IMR-90 (cell line): ENCODE data around the gene PRSS38. TPM values are rescaled to one million over a fixed set of nuclear protein-coding genes. Genes with fewer than 3 reads are reported as not detected.

ENCODE experiments used
- ATAC-seq: fragments of 200-7000 bp; cut with Tn5 transposase; 2 replicates; pipeline ENCODE4 v1.9.1; 2020; ENCODE audit warnings: low read depth, mild to moderate bottlenecking, moderate library complexity
- BruUV-seq: library from RNA; stranded (reverse); fragments of 400-500 nt; replicated peaks from 2 replicates; lab custom pipeline; 2021; lab: Mats Ljungman, UMichigan
- CTCF ChIA-PET: fragments of 300-600 bp; formaldehyde crosslinking; extraction: SDS; loops from one replicate; lab custom pipeline; 2021; ENCODE audit warnings: antibody characterized with exemption; lab: Yijun Ruan, JAX
- POLR2A ChIA-PET: fragments of 300-600 bp; sonication (Branson Sonifier 250); formaldehyde crosslinking; loops from one replicate; lab custom pipeline; 2022; ENCODE audit warnings: antibody characterized with exemption; ENCODE audit not compliant: unreplicated experiment; lab: Charles Lee
- DNase-seq: peaks from one replicate; pipeline ENCODE4 v3.0.0; 2013
- H2AFZ ChIP-seq: replicated peaks from 2 replicates; pipeline ENCODE3; 2013; ENCODE audit warnings: low read length, mild to moderate bottlenecking; ENCODE audit not compliant: poor library complexity
- H2AK5ac ChIP-seq: 2 replicates; pipeline ENCODE4 v1.6.1; 2013; ENCODE audit warnings: low read depth, low read length, inconsistent platforms
- H2AK9ac ChIP-seq: replicated peaks from 2 replicates; pipeline ENCODE3; 2013; ENCODE audit warnings: mild to moderate bottlenecking, low read depth, low read length, moderate library complexity; ENCODE audit not compliant: poor library complexity
- H2BK120ac ChIP-seq: 2 replicates; pipeline ENCODE4 v1.6.1; 2013; ENCODE audit warnings: low read depth, low read length, inconsistent platforms
- H2BK15ac ChIP-seq: 3 replicates; pipeline ENCODE4 v1.6.1; 2013; ENCODE audit warnings: low read depth, low read length, inconsistent platforms
- H2BK20ac ChIP-seq: 2 replicates; pipeline ENCODE4 v1.6.1; 2013; ENCODE audit warnings: low read depth, mild to moderate bottlenecking, inconsistent platforms, low read length, moderate library complexity
- H2BK5ac ChIP-seq: 2 replicates; pipeline ENCODE4 v1.6.1; 2013; ENCODE audit warnings: mild to moderate bottlenecking, low read depth, low read length, inconsistent platforms; ENCODE audit not compliant: poor library complexity, severe bottlenecking
- H3K14ac ChIP-seq: replicated peaks from 2 replicates; pipeline ENCODE4 v1.6.1; 2013; ENCODE audit warnings: low read depth, low read length, inconsistent platforms
- H3K18ac ChIP-seq: 2 replicates; pipeline ENCODE4 v1.6.1; 2013; ENCODE audit warnings: low read depth, low read length, control low read depth
- H3K23ac ChIP-seq: 2 replicates; pipeline ENCODE4 v1.6.1; 2013; ENCODE audit warnings: low read depth, low read length, inconsistent platforms
- H3K27ac ChIP-seq: 2 replicates; pipeline ENCODE4 v1.5.1; 2013; ENCODE audit warnings: mild to moderate bottlenecking, control low read depth, low read length; ENCODE audit not compliant: insufficient read depth
- H3K27me3 ChIP-seq: 2 replicates; pipeline ENCODE4 v1.6.1; 2013; ENCODE audit warnings: low read length; ENCODE audit not compliant: control insufficient read depth, insufficient read depth
- H3K36me3 ChIP-seq: 2 replicates; pipeline ENCODE4 v1.6.1; 2013; ENCODE audit warnings: low read length, mixed read lengths; ENCODE audit not compliant: control insufficient read depth, insufficient read depth
- H3K4ac ChIP-seq: 2 replicates; pipeline ENCODE4 v1.6.1; 2013; ENCODE audit warnings: low read depth, low read length, inconsistent platforms
- H3K4me1 ChIP-seq: 2 replicates; pipeline ENCODE4 v1.6.1; 2013; ENCODE audit warnings: low read length, mixed read lengths; ENCODE audit not compliant: control insufficient read depth, insufficient read depth
- H3K4me2 ChIP-seq: 2 replicates; pipeline ENCODE4 v1.6.1; 2013; ENCODE audit warnings: low read depth, mild to moderate bottlenecking, control low read depth, low read length, moderate library complexity
- H3K4me3 ChIP-seq: 2 replicates; pipeline ENCODE4 v1.5.1; 2013; ENCODE audit warnings: low read depth, mild to moderate bottlenecking, control low read depth, low read length, moderate library complexity; ENCODE audit not compliant: insufficient read depth
- H3K56ac ChIP-seq: 2 replicates; pipeline ENCODE4 v1.6.1; 2013; ENCODE audit warnings: low read length, inconsistent platforms; ENCODE audit not compliant: insufficient read depth; ENCODE audit errors: extremely low read depth
- H3K79me1 ChIP-seq, 2 experiments: 2 replicates each; pipeline ENCODE4 v1.6.1; 2013; ENCODE audit warnings: low read length in 2 of 2, inconsistent platforms in 1 of 2, low read depth in 1 of 2
- H3K9ac ChIP-seq: 2 replicates; pipeline ENCODE4 v1.6.1; 2013; ENCODE audit warnings: low read depth, low read length, control low read depth
- H3K9me1 ChIP-seq: 2 replicates; pipeline ENCODE4 v1.6.1; 2013; ENCODE audit warnings: low read length, inconsistent platforms; ENCODE audit not compliant: insufficient read depth
- H3K9me3 ChIP-seq: 2 replicates; pipeline ENCODE4 v1.6.1; 2013; ENCODE audit warnings: low read length; ENCODE audit not compliant: control insufficient read depth, insufficient read depth
- H4K20me1 ChIP-seq: 2 replicates; pipeline ENCODE4 v1.6.1; 2013; ENCODE audit warnings: low read length, inconsistent platforms; ENCODE audit not compliant: insufficient read depth
- H4K5ac ChIP-seq: 2 replicates; pipeline ENCODE4 v1.6.1; 2013; ENCODE audit warnings: mild to moderate bottlenecking, low read depth, low read length, control low read depth
- H4K8ac ChIP-seq, 2 experiments: 2 replicates each; pipeline ENCODE4 v1.6.1; 2013; ENCODE audit warnings: low read depth in 2 of 2, low read length in 2 of 2, control low read depth in 1 of 2, inconsistent platforms in 1 of 2
- H4K91ac ChIP-seq: 2 replicates; pipeline ENCODE4 v1.6.1; 2013; ENCODE audit warnings: low read depth, low read length, inconsistent platforms; ENCODE audit not compliant: insufficient read depth
- BHLHE40 ChIP-seq: fragments of 150-350 bp; IDR thresholded peaks from 2 replicates; pipeline ENCODE4 v1.6.1; 2016; ENCODE audit warnings: mild to moderate bottlenecking, low read depth, low read length
- CEBPB ChIP-seq: IDR thresholded peaks from 2 replicates; pipeline ENCODE4 v1.6.1; 2012; ENCODE audit warnings: low read depth, low read length, improper control_type of control experiment
- CHD1 ChIP-seq: IDR thresholded peaks from 2 replicates; pipeline ENCODE4 v1.6.1; 2012; ENCODE audit warnings: low read depth, low read length, improper control_type of control experiment
- ELK1 ChIP-seq: fragments of 150-350 bp; IDR thresholded peaks from 2 replicates; pipeline ENCODE4 v1.6.1; 2016; ENCODE audit warnings: low read depth, mild to moderate bottlenecking, low read length, moderate library complexity, borderline replicate concordance
- FOS ChIP-seq: fragments of 150-350 bp; IDR thresholded peaks from 2 replicates; pipeline ENCODE4 v1.6.1; 2016; ENCODE audit warnings: low read depth, low read length
- MAFK ChIP-seq: IDR thresholded peaks from 2 replicates; pipeline ENCODE4 v1.6.1; 2012; ENCODE audit warnings: low read depth, low read length, improper control_type of control experiment
- MAZ ChIP-seq: IDR thresholded peaks from 2 replicates; pipeline ENCODE4 v1.6.1; 2012; ENCODE audit warnings: low read depth, mild to moderate bottlenecking, low read length, improper control_type of control experiment, moderate library complexity, borderline replicate concordance
- MXI1 ChIP-seq: IDR thresholded peaks from 2 replicates; pipeline ENCODE4 v1.6.1; 2012; ENCODE audit warnings: low read depth, mild to moderate bottlenecking, low read length, moderate library complexity, borderline replicate concordance
- NFE2L2 ChIP-seq: fragments of 150-350 bp; IDR thresholded peaks from 2 replicates; pipeline ENCODE4 v1.6.1; 2016; ENCODE audit warnings: low read depth, mild to moderate bottlenecking, low read length
- POLR2A ChIP-seq: IDR thresholded peaks from 2 replicates; pipeline ENCODE4 v1.6.1; 2012; ENCODE audit warnings: mild to moderate bottlenecking, low read depth, low read length
- RAD21 ChIP-seq: IDR thresholded peaks from 2 replicates; pipeline ENCODE4 v1.6.1; 2012; ENCODE audit warnings: low read length, improper control_type of control experiment
- RCOR1 ChIP-seq: IDR thresholded peaks from 2 replicates; pipeline ENCODE4 v1.6.1; 2012; ENCODE audit warnings: mild to moderate bottlenecking, low read length, improper control_type of control experiment; ENCODE audit not compliant: insufficient replicate concordance
- RFX5 ChIP-seq: IDR thresholded peaks from 2 replicates; pipeline ENCODE4 v1.8.0; 2012; ENCODE audit warnings: low read depth, mild to moderate bottlenecking, low read length, moderate library complexity
- SMC3 ChIP-seq: fragments of 150-350 bp; IDR thresholded peaks from 2 replicates; pipeline ENCODE4 v1.6.1; 2016; ENCODE audit warnings: low read depth, mild to moderate bottlenecking, antibody characterized with exemption, low read length, moderate library complexity
- WGBS, 2 experiments: methylation state at CpG; one replicate each; pipeline versions ENCODE4 v1.1.5 to v1.1.7; 2013; ENCODE audit warnings: missing lambda C conversion rate in 2 of 2; ENCODE audit not compliant: insufficient read length in 1 of 2; ENCODE audit errors: extremely low coverage in 2 of 2; 5-methylcytosine and 5-hydroxymethylcytosine counted together
- dilution Hi-C: fragments of 300-500 bp; cut with HindIII; formaldehyde crosslinking; loops from one replicate; pipeline ENCODE4 v1.14.3; 2018; ENCODE audit warnings: low sequenced_read_pairs; ENCODE audit not compliant: unreplicated experiment
- in situ Hi-C: fragments of 300-500 bp; cut with MboI; formaldehyde crosslinking; loops from 3 replicates; pipeline ENCODE4 v1.14.3; 2019; ENCODE audit warnings: low sequenced_read_pairs, inconsistent platforms, mixed read lengths
- intact Hi-C: fragments of 100-400 bp; cut with micrococcal nuclease; formaldehyde crosslinking; loops from 2 replicates; pipeline ENCODE4 v1.10.0; 2022
- polyA plus RNA-seq, 3 experiments: library from polyadenylated mRNA; depleted of rRNA; stranded (reverse); fragments of >200 nt; gene quantifications; 2 replicates each; pipeline ENCODE4 v1.2.3, GENCODE V29; 2012; ENCODE audit warnings: low replicate concordance in 1 of 3
- total RNA-seq: library from RNA; depleted of rRNA; stranded (reverse); fragments of >200 nt; gene quantifications from 2 replicates; pipeline ENCODE4 v1.2.3, GENCODE V29; 2012
- TF ChIP-seq, protein P1 (sequence below): fragments of 150-350 bp; IDR thresholded peaks from 2 replicates; pipeline ENCODE4 v1.6.1; 2017; ENCODE audit warnings: mild to moderate bottlenecking, antibody characterized with exemption, low read length, low read depth
- TF ChIP-seq, protein P2 (sequence below): conservative IDR thresholded peaks from 2 replicates; pipeline ENCODE4 v1.5.1; 2012; ENCODE audit warnings: mild to moderate bottlenecking, low read depth, low read length, improper control_type of control experiment

Gene PRSS38
- total and polyA plus RNA-seq, 2 of the 4 experiments (the other 2 are of a cell fraction): not detected

DNA sequence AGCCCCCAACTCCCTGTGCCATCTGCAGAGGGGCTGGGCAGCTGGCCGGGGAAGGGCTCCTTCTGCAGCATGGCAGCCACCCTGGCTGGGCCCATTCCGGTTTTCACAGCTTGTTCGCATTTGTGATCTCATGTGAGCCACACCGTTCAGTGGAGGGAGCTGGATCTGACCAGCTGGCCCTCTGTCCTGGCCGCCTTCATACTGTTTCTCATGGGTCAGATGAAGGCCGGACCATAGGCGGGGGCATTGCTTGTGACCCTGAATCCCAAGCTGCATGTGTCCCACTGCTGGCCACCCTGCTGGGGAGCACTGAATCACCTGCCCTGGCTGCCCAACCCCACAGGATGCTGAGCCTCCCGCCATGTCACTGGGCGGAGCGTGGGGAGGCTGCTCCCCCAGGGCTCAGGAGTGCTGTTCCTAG is 36.4 kb upstream of the PRSS38 start:
- no peak for ATAC-seq
- H3K23ac ChIP-seq: no peak overlapping the region
- no peak overlapping the region for H4K8ac ChIP-seq
- no peak overlapping the region for H3K56ac ChIP-seq
- no peak overlapping the region for H2BK20ac ChIP-seq
- no peak overlapping the region for H4K5ac ChIP-seq
- no peak overlapping the region for H3K4ac ChIP-seq
- no peak overlapping the region for H3K9ac ChIP-seq
- ChIA-PET POLR2A (no interaction called here), CTCF (interaction anchor here (0.6 kb wide), 1 partner anchor 1278 kb away, joined by 4 read pairs; no protein-coding TSS in a partner anchor)
- dilution Hi-C loops (no loop called here), in situ Hi-C loops (no loop called here), intact Hi-C loops (no loop called here)
- H3K18ac ChIP-seq: no peak overlapping the region
- H3K14ac ChIP-seq: no peak overlapping the region
- H3K4me1 ChIP-seq: peaks cover 16% of the 10 kb centered on the region
- H2AK9ac ChIP-seq: no peak overlapping the region
- no peak overlapping the region for H3K4me2 ChIP-seq
- 84% methylated on average over 3 of the region's 10 CpGs; no CpG with 5 or more reads in 1 of the 2 experiments for WGBS, 2 experiments
- no peaks in the 10 kb centered on the region for H3K27me3 ChIP-seq
- H2BK120ac ChIP-seq: no peak overlapping the region
- H2BK15ac ChIP-seq: no peak overlapping the region
- no peak overlapping the region for H2AK5ac ChIP-seq
- H3K9me1 ChIP-seq: peaks cover 21% of the 10 kb centered on the region
- peaks cover 0 to 10% of the 10 kb centered on the region in 2 experiments; a peak in 1 of 4 replicates for H3K79me1 ChIP-seq
- H4K91ac ChIP-seq: no peak overlapping the region
- DNase-seq: no peak
- no peak overlapping the region for H3K4me3 ChIP-seq
- H2AFZ ChIP-seq: no peak overlapping the region
- H2BK5ac ChIP-seq: no peak overlapping the region
- no peak overlapping the region for H3K27ac ChIP-seq
- peaks cover 9% of the 10 kb centered on the region; the same call in 1 of the 2 replicates for H4K20me1 ChIP-seq
- peaks cover 15% of the 10 kb centered on the region for H3K36me3 ChIP-seq
- BruUV-seq: no TSS peak
- TF ChIP-seq BHLHE40: no peak
- TF ChIP-seq MXI1: no peak
- no peak for TF ChIP-seq CHD1
- no peak for TF ChIP-seq POLR2A
- TF ChIP-seq RCOR1: no peak
- no peak for TF ChIP-seq RFX5
- no peak for TF ChIP-seq MAZ
- TF ChIP-seq RAD21: no peak
- TF ChIP-seq, protein P1, sequence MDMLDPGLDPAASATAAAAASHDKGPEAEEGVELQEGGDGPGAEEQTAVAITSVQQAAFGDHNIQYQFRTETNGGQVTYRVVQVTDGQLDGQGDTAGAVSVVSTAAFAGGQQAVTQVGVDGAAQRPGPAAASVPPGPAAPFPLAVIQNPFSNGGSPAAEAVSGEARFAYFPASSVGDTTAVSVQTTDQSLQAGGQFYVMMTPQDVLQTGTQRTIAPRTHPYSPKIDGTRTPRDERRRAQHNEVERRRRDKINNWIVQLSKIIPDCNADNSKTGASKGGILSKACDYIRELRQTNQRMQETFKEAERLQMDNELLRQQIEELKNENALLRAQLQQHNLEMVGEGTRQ: no peak
- TF ChIP-seq ELK1: no peak
- TF ChIP-seq SMC3: no peak
- no peak for TF ChIP-seq FOS
- no peak for TF ChIP-seq NFE2L2
- TF ChIP-seq, protein P2, sequence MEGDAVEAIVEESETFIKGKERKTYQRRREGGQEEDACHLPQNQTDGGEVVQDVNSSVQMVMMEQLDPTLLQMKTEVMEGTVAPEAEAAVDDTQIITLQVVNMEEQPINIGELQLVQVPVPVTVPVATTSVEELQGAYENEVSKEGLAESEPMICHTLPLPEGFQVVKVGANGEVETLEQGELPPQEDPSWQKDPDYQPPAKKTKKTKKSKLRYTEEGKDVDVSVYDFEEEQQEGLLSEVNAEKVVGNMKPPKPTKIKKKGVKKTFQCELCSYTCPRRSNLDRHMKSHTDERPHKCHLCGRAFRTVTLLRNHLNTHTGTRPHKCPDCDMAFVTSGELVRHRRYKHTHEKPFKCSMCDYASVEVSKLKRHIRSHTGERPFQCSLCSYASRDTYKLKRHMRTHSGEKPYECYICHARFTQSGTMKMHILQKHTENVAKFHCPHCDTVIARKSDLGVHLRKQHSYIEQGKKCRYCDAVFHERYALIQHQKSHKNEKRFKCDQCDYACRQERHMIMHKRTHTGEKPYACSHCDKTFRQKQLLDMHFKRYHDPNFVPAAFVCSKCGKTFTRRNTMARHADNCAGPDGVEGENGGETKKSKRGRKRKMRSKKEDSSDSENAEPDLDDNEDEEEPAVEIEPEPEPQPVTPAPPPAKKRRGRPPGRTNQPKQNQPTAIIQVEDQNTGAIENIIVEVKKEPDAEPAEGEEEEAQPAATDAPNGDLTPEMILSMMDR: no peak
- no peak for TF ChIP-seq CEBPB
- TF ChIP-seq MAFK: no peak
- no peaks in the 10 kb centered on the region for H3K9me3 ChIP-seq
